ENCODE measurements around the gene ARHGAP36. TPM values are rescaled to one million over a fixed set of nuclear protein-coding genes. Genes with fewer than 3 reads are reported as not detected.

Gene ARHGAP36, protein sequence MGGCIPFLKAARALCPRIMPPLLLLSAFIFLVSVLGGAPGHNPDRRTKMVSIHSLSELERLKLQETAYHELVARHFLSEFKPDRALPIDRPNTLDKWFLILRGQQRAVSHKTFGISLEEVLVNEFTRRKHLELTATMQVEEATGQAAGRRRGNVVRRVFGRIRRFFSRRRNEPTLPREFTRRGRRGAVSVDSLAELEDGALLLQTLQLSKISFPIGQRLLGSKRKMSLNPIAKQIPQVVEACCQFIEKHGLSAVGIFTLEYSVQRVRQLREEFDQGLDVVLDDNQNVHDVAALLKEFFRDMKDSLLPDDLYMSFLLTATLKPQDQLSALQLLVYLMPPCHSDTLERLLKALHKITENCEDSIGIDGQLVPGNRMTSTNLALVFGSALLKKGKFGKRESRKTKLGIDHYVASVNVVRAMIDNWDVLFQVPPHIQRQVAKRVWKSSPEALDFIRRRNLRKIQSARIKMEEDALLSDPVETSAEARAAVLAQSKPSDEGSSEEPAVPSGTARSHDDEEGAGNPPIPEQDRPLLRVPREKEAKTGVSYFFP
- total RNA-seq = not detected

DNA sequence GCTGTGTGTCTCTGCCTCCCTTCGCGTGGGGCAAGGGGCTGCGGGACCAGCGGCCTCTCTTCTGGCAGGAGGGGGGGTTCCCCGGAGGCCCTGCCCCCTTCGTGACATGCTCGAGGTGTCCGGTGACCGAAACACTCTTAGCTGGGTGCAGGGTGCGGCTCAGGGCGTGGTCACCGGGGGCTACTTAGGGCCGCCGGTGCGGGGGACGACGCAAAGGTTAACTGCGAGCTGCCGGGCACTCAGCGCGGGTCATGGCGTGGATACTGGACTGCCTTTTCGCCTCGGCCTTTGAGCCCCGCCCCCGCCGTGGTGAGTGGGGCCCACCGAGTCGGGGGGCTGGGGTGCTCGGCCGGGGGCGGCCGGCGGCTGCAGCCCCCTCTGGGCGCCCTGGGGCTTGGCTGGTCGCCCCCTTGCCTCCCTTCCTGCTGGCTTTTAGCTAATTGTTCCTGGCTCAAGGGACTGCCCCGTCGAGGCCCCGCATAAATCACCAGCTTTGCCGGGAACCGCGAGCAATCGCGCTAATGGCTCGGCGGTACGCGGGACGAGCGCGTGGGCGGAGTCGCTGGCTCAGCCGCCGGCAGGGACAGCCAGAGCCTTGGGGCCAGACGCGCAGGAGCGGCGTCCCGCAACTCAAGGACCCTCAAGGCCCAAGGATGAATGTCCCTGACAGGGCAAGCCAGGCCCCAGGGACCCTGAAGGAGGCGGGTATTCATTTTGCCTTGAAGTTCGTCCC, at the start of gene ARHGAP36:
ARHGAP36 (plus strand) TSS at position 211 of the 733 bp plus-strand sequence. CDS start 23,320 bp downstream, outside the sequence.
- WGBS = 33% methylated on average over 13 of the region's 62 CpGs
- H3K27me3 ChIP-seq = peaks cover 18% of the 10 kb centered on the region
- DNase-seq (ENCODE audit: low spot score in 2 of 2) = no peak
- no peaks in the 10 kb centered on the region for H3K36me3 ChIP-seq
- no peaks in the 10 kb centered on the region for H3K9me3 ChIP-seq
- no peak within 1 kb of the TSS for H3K4me3 ChIP-seq
- no peak within 1 kb of the TSS for H3K27ac ChIP-seq
- H3K4me1 ChIP-seq = no peaks in the 10 kb centered on the region
- no peak for TF ChIP-seq POLR2AphosphoS5 (IDR thresholded peaks at IDR 0.05)

- no peak for DNase-seq (ENCODE audit: low spot score in 2 of 2)
- Histone ChIP-seq H3K27me3 (no peaks in the 10 kb centered on the region), H3K9me3 (no peaks in the 10 kb centered on the region), H3K4me1 (no peaks in the 10 kb centered on the region), H3K36me3 (no peaks in the 10 kb centered on the region), H3K27ac (no peak overlapping the region), H3K4me3 (no peak overlapping the region)
- TF ChIP-seq EP300 (IDR thresholded peaks at IDR 0.05) (no peak), CTCF (IDR thresholded peaks at IDR 0.05) (no peak), POLR2A (IDR thresholded peaks at IDR 0.05) (no peak), POLR2AphosphoS5 (IDR thresholded peaks at IDR 0.05) (no peak)
- whole genome bisulfite sequencing = 45% methylated on average over 2 of the region's 2 CpGs
Observed at GRCh38 chrX:131010186-131010585, 48.0 kb upstream of the ARHGAP36 start.

GRCh38 chrX:131025336-131025735, 32.8 kb upstream of the ARHGAP36 start:
- H3K36me3 ChIP-seq = no peaks in the 10 kb centered on the region
- H3K4me3 ChIP-seq = no peak overlapping the region
- WGBS = 53% methylated on average over 3 of the region's 3 CpGs
- no peak for DNase-seq (ENCODE audit: low spot score in 2 of 2)
- H3K4me1 ChIP-seq = no peaks in the 10 kb centered on the region
- no peaks in the 10 kb centered on the region for H3K9me3 ChIP-seq
- H3K27ac ChIP-seq = no peak overlapping the region
- TF ChIP-seq POLR2AphosphoS5 (IDR thresholded peaks at IDR 0.05) = no peak
- no peak for TF ChIP-seq POLR2A (IDR thresholded peaks at IDR 0.05)
- no peak for TF ChIP-seq CTCF (IDR thresholded peaks at IDR 0.05)
- no peak for TF ChIP-seq EP300 (IDR thresholded peaks at IDR 0.05)
- H3K27me3 ChIP-seq = no peaks in the 10 kb centered on the region

GRCh38 chrX:131032354-131033230, 25.6 kb upstream of the ARHGAP36 start:
- Histone ChIP-seq H3K4me1 (no peaks in the 10 kb centered on the region), H3K27ac (no peak overlapping the region), H3K27me3 (no peaks in the 10 kb centered on the region), H3K4me3 (no peak overlapping the region), H3K9me3 (no peaks in the 10 kb centered on the region), H3K36me3 (no peaks in the 10 kb centered on the region)
- DNase-seq (ENCODE audit: low spot score in 2 of 2) = no peak
- TF ChIP-seq EP300 (IDR thresholded peaks at IDR 0.05) (no peak), CTCF (IDR thresholded peaks at IDR 0.05) (no peak), POLR2A (IDR thresholded peaks at IDR 0.05) (no peak), POLR2AphosphoS5 (IDR thresholded peaks at IDR 0.05) (no peak)
- 65% methylated on average over 2 of the region's 2 CpGs for whole genome bisulfite sequencing

GRCh38 chrX:131034063-131034462, 24.1 kb upstream of the ARHGAP36 start:
- no peak for DNase-seq (ENCODE audit: low spot score in 2 of 2)
- Histone ChIP-seq H3K4me1 (no peaks in the 10 kb centered on the region), H3K4me3 (no peak overlapping the region), H3K27ac (no peak overlapping the region), H3K27me3 (no peaks in the 10 kb centered on the region), H3K36me3 (no peaks in the 10 kb centered on the region), H3K9me3 (no peaks in the 10 kb centered on the region)
- WGBS = 56% methylated on average over 7 of the region's 7 CpGs
- TF ChIP-seq EP300 (IDR thresholded peaks at IDR 0.05) (no peak), POLR2A (IDR thresholded peaks at IDR 0.05) (no peak), CTCF (IDR thresholded peaks at IDR 0.05) (no peak), POLR2AphosphoS5 (IDR thresholded peaks at IDR 0.05) (no peak)
